Measurements from ENCODE around the gene RASSF3. TPM values are rescaled to one million over a fixed set of nuclear protein-coding genes. Genes with fewer than 3 reads are reported as not detected.

Gene RASSF3
- total RNA-seq, 1 experiment from 2014 or later, result 13.4 TPM

- no peak for ATAC-seq
- no peaks in the 10 kb centered on the region for H3F3A ChIP-seq (ENCODE audit: low read length, unreplicated experiment)
- no peak overlapping the region for H3K4me3 ChIP-seq (ENCODE audit: low read length)
- no peak overlapping the region for H2AFZ ChIP-seq (ENCODE audit: low read length)
- TF ChIP-seq EZH2 (IDR thresholded peaks at IDR 0.05; ENCODE audit: low read length, unreplicated experiment), result no peak
- TF ChIP-seq EZH2phosphoT487 (IDR thresholded peaks at IDR 0.05; ENCODE audit: borderline replicate concordance, low read length), result no peak
- no peak for TF ChIP-seq CTCF (conservative IDR thresholded peaks at IDR 0.05; ENCODE audit: low read depth, low read length)
- no peak overlapping the region for H3K4me2 ChIP-seq (ENCODE audit: low read length)
- no TSS peak for BruUV-seq (replicated peaks)
- H4K20me1 ChIP-seq (ENCODE audit: low read length), result peaks cover 3% of the 10 kb centered on the region; the same call in 1 of the 2 replicates
- H3K27ac ChIP-seq (ENCODE audit: low read length), result no peak overlapping the region
- H3K79me2 ChIP-seq (ENCODE audit: low read length), result peaks cover 29% of the 10 kb centered on the region
- no peak overlapping the region for H3K9ac ChIP-seq (ENCODE audit: low read length)
- intact Hi-C loops (cut with micrococcal nuclease), result no loop called here
- peaks cover 4% of the 10 kb centered on the region for H3K4me1 ChIP-seq (ENCODE audit: insufficient read depth, low read length)
- no peaks in the 10 kb centered on the region for H3K9me3 ChIP-seq (ENCODE audit: low read length)
- ChIA-PET POLR2A (ENCODE audit: unreplicated experiment) (no interaction called here), CTCF (no interaction called here)
- H3K27me3 ChIP-seq (ENCODE audit: low read length), result no peaks in the 10 kb centered on the region
- H3K36me3 ChIP-seq (ENCODE audit: low read depth, low read length), result no peaks in the 10 kb centered on the region
- H3K9me2 ChIP-seq (replicated peaks; ENCODE audit: low read length), result no peaks in the 10 kb centered on the region
- no peak for DNase-seq
Measured at GRCh38 chr12:64656429-64656828, 46.1 kb downstream of the RASSF3 start.

GRCh38 chr12:64658892-64659481 is 48.7 kb downstream of the RASSF3 start:
- no TSS peak for BruUV-seq (replicated peaks)
- Histone ChIP-seq H2AFZ (ENCODE audit: low read length) (no peak overlapping the region), H4K20me1 (ENCODE audit: low read length) (no peaks in the 10 kb centered on the region), H3K4me3 (ENCODE audit: low read length) (no peak overlapping the region), H3F3A (ENCODE audit: low read length, unreplicated experiment) (no peaks in the 10 kb centered on the region), H3K27me3 (ENCODE audit: low read length) (no peaks in the 10 kb centered on the region), H3K79me2 (ENCODE audit: low read length) (peaks cover 4% of the 10 kb centered on the region; the same call in 1 of the 2 replicates), H3K9me3 (ENCODE audit: low read length) (no peaks in the 10 kb centered on the region), H3K9me2 (replicated peaks; ENCODE audit: low read length) (no peaks in the 10 kb centered on the region), H3K4me2 (ENCODE audit: low read length) (no peak overlapping the region), H3K4me1 (ENCODE audit: insufficient read depth, low read length) (no peaks in the 10 kb centered on the region; the same call in 1 of the 2 replicates), H3K9ac (ENCODE audit: low read length) (no peak overlapping the region), H3K27ac (ENCODE audit: low read length) (no peak overlapping the region), H3K36me3 (ENCODE audit: low read depth, low read length) (no peaks in the 10 kb centered on the region)
- TF ChIP-seq EZH2phosphoT487 (IDR thresholded peaks at IDR 0.05; ENCODE audit: borderline replicate concordance, low read length), result no peak
- no peak for TF ChIP-seq CTCF (conservative IDR thresholded peaks at IDR 0.05; ENCODE audit: low read depth, low read length)
- TF ChIP-seq EZH2 (IDR thresholded peaks at IDR 0.05; ENCODE audit: low read length, unreplicated experiment), result no peak
- ChIA-PET CTCF (no interaction called here), POLR2A (ENCODE audit: unreplicated experiment) (no interaction called here)
- intact Hi-C loops (cut with micrococcal nuclease), result no loop called here
- DNase-seq (no peak), ATAC-seq (no peak)

GRCh38 chr12:64660237-64661018 is 50.1 kb downstream of the RASSF3 start:
- 0 out of 2 replicates have a peak, but pooled peaks cover 4% of the 10 kb centered on the region for H3K79me2 ChIP-seq (ENCODE audit: low read length)
- no peaks in the 10 kb centered on the region for H3K9me2 ChIP-seq (replicated peaks; ENCODE audit: low read length)

More at GRCh38 chr12:64660237-64661018, 50.1 kb downstream of the RASSF3 start:
- Histone ChIP-seq H2AFZ (ENCODE audit: low read length) (no peak overlapping the region), H3K9me3 (ENCODE audit: low read length) (no peaks in the 10 kb centered on the region), H3K4me1 (ENCODE audit: insufficient read depth, low read length) (peaks cover 3% of the 10 kb centered on the region; the same call in 1 of the 2 replicates), H3K9ac (ENCODE audit: low read length) (no peak overlapping the region), H3K4me2 (ENCODE audit: low read length) (no peak overlapping the region), H3K27ac (ENCODE audit: low read length) (no peak overlapping the region), H3K27me3 (ENCODE audit: low read length) (no peaks in the 10 kb centered on the region), H3K36me3 (ENCODE audit: low read depth, low read length) (no peaks in the 10 kb centered on the region), H3F3A (ENCODE audit: low read length, unreplicated experiment) (no peaks in the 10 kb centered on the region), H4K20me1 (ENCODE audit: low read length) (no peaks in the 10 kb centered on the region), H3K4me3 (ENCODE audit: low read length) (no peak overlapping the region)
- CTCF ChIA-PET, result no interaction called here
- TF ChIP-seq EZH2 (IDR thresholded peaks at IDR 0.05; ENCODE audit: low read length, unreplicated experiment) (no peak), CTCF (conservative IDR thresholded peaks at IDR 0.05; ENCODE audit: low read depth, low read length) (no peak), EZH2phosphoT487 (IDR thresholded peaks at IDR 0.05; ENCODE audit: borderline replicate concordance, low read length) (no peak)
- DNase-seq (no peak), ATAC-seq (no peak)
- POLR2A ChIA-PET (ENCODE audit: unreplicated experiment), result no interaction called here
- intact Hi-C loops (cut with micrococcal nuclease), result no loop called here
- BruUV-seq (replicated peaks), result no TSS peak
